HG02852 (cell line): ENCODE data around the gene BUB3.

Source experiments
- ATAC-seq: cut with Tn5 transposase; IDR thresholded peaks from one replicate; pipeline ENCODE4 v1.9.1; 2021; ENCODE audit warnings: mild to moderate bottlenecking, moderate library complexity; ENCODE audit not compliant: unreplicated experiment

Gene BUB3

GRCh38 chr10:123202506-123202905 lies 48.3 kb downstream of the BUB3 start:
- no peak for ATAC-seq

GRCh38 chr10:123203393-123204126 lies 49.4 kb downstream of the BUB3 start:
- no peak for ATAC-seq

DNA sequence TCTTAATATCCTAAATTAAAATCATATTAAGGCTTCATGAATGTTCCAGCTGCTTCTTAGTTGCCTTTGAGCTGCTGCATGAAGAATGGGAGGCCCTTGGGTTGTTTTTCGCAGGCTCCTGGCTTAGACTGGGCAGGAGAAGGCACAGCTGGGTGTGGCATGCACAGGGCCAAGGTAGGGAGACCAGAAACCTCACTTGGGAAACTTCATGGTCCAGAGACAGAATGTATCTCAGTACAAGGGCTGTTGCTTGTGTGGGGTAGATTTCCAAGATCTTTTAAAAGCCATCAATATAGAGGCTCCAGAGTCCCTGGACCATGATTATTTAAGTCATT lies 49.9 kb downstream of the BUB3 start:
- ATAC-seq: no peak

DNA sequence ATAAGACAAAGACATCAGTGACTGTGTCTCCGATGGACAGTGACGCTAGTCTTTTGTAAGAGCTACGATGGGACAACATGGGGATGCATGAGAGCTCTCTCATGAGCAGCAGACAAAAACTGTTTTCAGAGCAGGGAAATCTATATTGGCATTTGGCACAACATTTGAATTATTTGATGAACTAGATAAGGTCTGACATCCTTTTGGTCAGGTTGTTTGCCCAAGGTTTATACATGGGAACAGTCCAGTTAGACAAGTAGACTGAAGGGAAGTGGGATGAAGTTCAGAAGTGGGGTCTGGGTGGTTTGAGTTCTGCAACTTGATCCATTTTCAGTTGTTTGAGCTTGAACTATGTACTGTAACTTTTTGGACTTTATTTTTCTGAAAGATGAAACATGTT lies 50.8 kb downstream of the BUB3 start:
- no peak for ATAC-seq

DNA sequence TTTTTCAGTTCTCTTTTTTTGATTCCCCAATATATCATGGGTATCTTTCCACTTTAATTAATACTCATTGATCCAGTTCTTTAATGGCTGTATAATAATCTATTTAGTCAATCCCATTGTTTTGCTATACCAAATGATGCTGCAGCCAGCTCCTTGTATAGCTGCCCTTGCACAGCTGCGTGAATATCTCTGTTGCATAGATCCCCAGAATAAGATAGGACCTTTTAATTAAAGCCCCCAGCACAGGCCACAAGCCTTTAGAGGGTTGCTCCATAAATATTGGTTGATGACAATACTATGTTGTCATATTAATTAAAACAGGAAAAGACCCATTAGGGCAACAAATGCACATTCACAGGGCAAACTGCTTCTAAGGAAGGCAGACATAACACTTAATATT lies 57.9 kb downstream of the BUB3 start:
- ATAC-seq: no peak

DNA sequence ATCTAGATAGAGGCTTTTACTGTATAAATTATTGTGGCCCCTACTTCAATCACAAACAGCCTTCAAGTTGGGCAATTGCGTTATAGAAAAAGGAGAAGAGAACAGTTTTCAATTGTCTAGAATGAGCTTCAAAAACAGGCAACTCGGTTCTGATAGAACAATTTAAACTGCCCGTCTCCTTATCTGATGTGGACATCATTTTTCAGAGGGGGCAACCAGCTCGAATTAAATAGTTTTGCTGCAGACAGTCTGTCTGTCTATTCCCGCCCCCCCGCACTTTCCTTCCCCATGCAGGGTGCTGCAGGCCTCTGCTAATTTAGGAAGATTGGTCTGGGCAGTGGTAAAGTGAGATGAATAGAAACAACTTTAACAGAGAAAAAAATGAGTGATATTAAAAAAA lies 58.4 kb downstream of the BUB3 start:
- no peak for ATAC-seq

DNA sequence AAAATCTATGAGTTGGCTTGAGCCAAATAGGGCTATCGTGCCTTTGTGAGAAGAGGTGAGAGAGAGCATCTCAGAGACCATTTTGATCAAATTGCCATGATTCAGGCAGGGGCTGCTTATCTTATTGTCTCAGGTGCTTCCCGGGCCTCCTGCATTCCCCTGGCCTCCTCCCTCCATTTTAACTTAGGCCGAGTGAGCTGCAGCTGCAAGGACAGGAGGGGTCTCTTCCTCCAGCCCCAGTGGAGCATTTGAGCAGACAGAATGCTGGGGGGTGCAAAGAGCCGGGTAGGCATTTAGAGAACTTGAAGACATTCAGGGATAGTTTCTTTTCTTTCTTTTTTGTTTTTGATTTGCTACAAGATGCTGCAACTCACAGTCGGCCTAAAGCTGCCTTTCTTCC lies 59.0 kb downstream of the BUB3 start:
- no peak for ATAC-seq
